Measurements from ENCODE around the gene SPDYE2.
"Not testable (repeated sequence)": the region's sequence is repeated elsewhere in the genome, so short reads cannot be mapped to it uniquely, and the experiment has no call there.

DNA sequence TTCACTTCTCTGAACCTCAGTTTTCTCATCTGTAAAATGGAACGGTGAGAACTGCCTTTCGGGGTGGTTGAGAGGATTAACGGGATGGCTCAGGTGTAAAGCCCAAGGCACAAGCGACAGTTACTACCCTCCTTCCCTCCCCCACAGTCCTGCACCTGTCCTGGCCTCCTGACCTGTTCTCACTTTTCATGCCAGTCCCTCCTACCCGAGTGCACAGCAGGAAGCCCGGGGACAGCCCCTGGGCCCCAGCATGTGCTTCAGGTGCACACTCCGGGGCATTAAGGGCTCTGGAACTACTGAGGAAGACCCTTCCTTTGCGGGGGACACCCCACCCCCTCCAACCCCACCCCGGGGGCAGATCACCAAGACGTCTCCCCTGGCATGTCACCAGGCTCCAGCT lies 34.1 kb upstream of the SPDYE2 start:
- TF ChIP-seq, protein P1, sequence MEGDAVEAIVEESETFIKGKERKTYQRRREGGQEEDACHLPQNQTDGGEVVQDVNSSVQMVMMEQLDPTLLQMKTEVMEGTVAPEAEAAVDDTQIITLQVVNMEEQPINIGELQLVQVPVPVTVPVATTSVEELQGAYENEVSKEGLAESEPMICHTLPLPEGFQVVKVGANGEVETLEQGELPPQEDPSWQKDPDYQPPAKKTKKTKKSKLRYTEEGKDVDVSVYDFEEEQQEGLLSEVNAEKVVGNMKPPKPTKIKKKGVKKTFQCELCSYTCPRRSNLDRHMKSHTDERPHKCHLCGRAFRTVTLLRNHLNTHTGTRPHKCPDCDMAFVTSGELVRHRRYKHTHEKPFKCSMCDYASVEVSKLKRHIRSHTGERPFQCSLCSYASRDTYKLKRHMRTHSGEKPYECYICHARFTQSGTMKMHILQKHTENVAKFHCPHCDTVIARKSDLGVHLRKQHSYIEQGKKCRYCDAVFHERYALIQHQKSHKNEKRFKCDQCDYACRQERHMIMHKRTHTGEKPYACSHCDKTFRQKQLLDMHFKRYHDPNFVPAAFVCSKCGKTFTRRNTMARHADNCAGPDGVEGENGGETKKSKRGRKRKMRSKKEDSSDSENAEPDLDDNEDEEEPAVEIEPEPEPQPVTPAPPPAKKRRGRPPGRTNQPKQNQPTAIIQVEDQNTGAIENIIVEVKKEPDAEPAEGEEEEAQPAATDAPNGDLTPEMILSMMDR (IDR thresholded peaks at IDR 0.05), result not testable (repeated sequence)
- not testable (repeated sequence) for TF ChIP-seq EZH2phosphoT487 (IDR thresholded peaks at IDR 0.05)

Data from neural progenitor cell (in vitro differentiated cells).